HepG2 (cell line): ENCODE results near the gene GCM1. TPM values are rescaled to one million over a fixed set of nuclear protein-coding genes. Genes with fewer than 3 reads are reported as not detected.

Source experiments
- ATAC-seq: fragments of 200-7000 bp; cut with Tn5 transposase; 3 replicates; pipeline ENCODE4 v1.9.1; 2020; ENCODE audit warnings: mild to moderate bottlenecking, moderate library complexity
- BruUV-seq: library from RNA; stranded (reverse); fragments of 400-500 nt; replicated peaks from 2 replicates; lab custom pipeline; 2021; lab: Mats Ljungman, UMichigan
- CTCF ChIA-PET: fragments of 300-600 bp; formaldehyde crosslinking; extraction: SDS; loops from one replicate; lab custom pipeline; 2021; ENCODE audit warnings: low total read pairs, inconsistent platforms, low intra/inter-chr PET ratio; lab: Yijun Ruan, JAX
- POLR2A ChIA-PET: fragments of 350-600 bp; sonication (Branson Sonifier 250); formaldehyde crosslinking; loops from one replicate; lab custom pipeline; 2020; ENCODE audit warnings: antibody characterized with exemption, inconsistent platforms; lab: Yijun Ruan, JAX
- DNase-seq: peaks from one replicate; pipeline ENCODE4 v3.0.0-alpha.2; 2015; ENCODE audit warnings: low spot score
- FAIRE-seq: peaks from 3 replicates; lab custom pipeline; 2011; peaks lifted over from hg19 to GRCh38; lab: Jason Lieb, UNC
- H2AFZ ChIP-seq: one replicate; pipeline ENCODE4 v1.6.1; 2011; ENCODE audit warnings: low read length, inconsistent platforms
- H3K27ac ChIP-seq: fragments of 300-600 bp; 3 replicates; pipeline ENCODE4 v1.8.0; 2011; ENCODE audit warnings: mixed run types, mild to moderate bottlenecking, mixed read lengths, low read length, inconsistent platforms; ENCODE audit not compliant: insufficient read depth; ENCODE audit errors: extremely low read length
- H3K27me3 ChIP-seq, 2 experiments: fragments of 200-600 bp in 1 of 2; 2 replicates in 1 of 2; 3 replicates in 1 of 2; pipeline versions ENCODE4 v1.6.0 to v1.8.0; 2011; ENCODE audit warnings: low read length in 2 of 2, mild to moderate bottlenecking in 2 of 2, moderate library complexity in 2 of 2, inconsistent platforms in 1 of 2; ENCODE audit not compliant: insufficient read depth in 2 of 2, control insufficient read depth in 1 of 2
- H3K36me3 ChIP-seq, 2 experiments: fragments of 200-600 bp in 1 of 2; replicated peaks in 1 of 2; 2 replicates in 1 of 2; 3 replicates in 1 of 2; pipeline versions ENCODE4 v1.5.1 to v1.8.0; 2011; ENCODE audit warnings: low read length in 2 of 2, inconsistent platforms in 1 of 2; ENCODE audit not compliant: insufficient read depth in 2 of 2, control insufficient read depth in 1 of 2
- H3K4me1 ChIP-seq: 2 replicates; pipeline ENCODE4 v1.5.1; 2012; ENCODE audit warnings: low read length, inconsistent platforms; ENCODE audit not compliant: insufficient read depth
- H3K4me2 ChIP-seq: 2 replicates; pipeline ENCODE4 v1.6.0; 2011; ENCODE audit warnings: low read depth, low read length, inconsistent platforms
- H3K4me3 ChIP-seq, 3 experiments: fragments of 200-600 bp in 1 of 3; sonication (generic), shearing (Covaris generic) in 1 of 3; replicated peaks in 1 of 3; 2 replicates each; pipeline ENCODE4 v1.5.1; 2011 to 2016; ENCODE audit warnings: low read length in 3 of 3, inconsistent platforms in 2 of 3, low read depth in 2 of 3, mild to moderate bottlenecking in 2 of 3, control low read depth in 1 of 3, mixed read lengths in 1 of 3; ENCODE audit not compliant: insufficient read depth in 1 of 3
- H3K79me2 ChIP-seq: one replicate; pipeline ENCODE4 v1.6.1; 2011; ENCODE audit warnings: low read length, inconsistent platforms; ENCODE audit not compliant: insufficient read depth
- H3K9ac ChIP-seq: 2 replicates; pipeline ENCODE4 v1.6.0; 2011; ENCODE audit warnings: mild to moderate bottlenecking, low read depth, low read length, inconsistent platforms; ENCODE audit not compliant: insufficient read depth
- H3K9me3 ChIP-seq: 2 replicates; pipeline ENCODE4 v1.5.1; 2012; ENCODE audit warnings: mild to moderate bottlenecking, low read length
- H4K20me1 ChIP-seq: 2 replicates; pipeline ENCODE4 v1.6.0; 2011; ENCODE audit warnings: inconsistent platforms, mild to moderate bottlenecking, low read length, moderate library complexity; ENCODE audit not compliant: insufficient read depth
- CBX5 ChIP-seq: sonication (generic); formaldehyde crosslinking; IDR thresholded peaks from 2 replicates; pipeline ENCODE4 v1.4.0; 2020; ENCODE audit warnings: missing genetic modification reagents, borderline replicate concordance
- MEIS2 ChIP-seq: sonication (generic); formaldehyde crosslinking; IDR thresholded peaks from 2 replicates; pipeline ENCODE4 v1.9.0; 2021; ENCODE audit warnings: mild to moderate bottlenecking, missing genetic modification reagents
- REPIN1 ChIP-seq: sonication (generic); formaldehyde crosslinking; IDR thresholded peaks from 2 replicates; pipeline ENCODE4 v1.8.0; 2022; ENCODE audit warnings: missing genetic modification reagents, low read depth, mild to moderate bottlenecking, borderline replicate concordance
- TARDBP ChIP-seq: sonication (generic); formaldehyde crosslinking; IDR thresholded peaks from 2 replicates; pipeline ENCODE4 v1.8.0; 2022; ENCODE audit warnings: mild to moderate bottlenecking, missing genetic modification reagents
- ZBTB3 ChIP-seq: sonication (generic); formaldehyde crosslinking; IDR thresholded peaks from 2 replicates; pipeline ENCODE4 v1.4.0; 2020; ENCODE audit warnings: low read depth, mild to moderate bottlenecking, moderate library complexity, missing genetic modification reagents, borderline replicate concordance
- ZNF124 ChIP-seq: sonication (generic); formaldehyde crosslinking; IDR thresholded peaks from 2 replicates; pipeline ENCODE4 v1.4.0; 2020; ENCODE audit warnings: missing genetic modification reagents
- ZNF232 ChIP-seq: sonication (generic); formaldehyde crosslinking; IDR thresholded peaks from 2 replicates; pipeline ENCODE4 v1.4.0; 2020; ENCODE audit warnings: missing genetic modification reagents, borderline replicate concordance
- ZNF746 ChIP-seq: sonication (generic); formaldehyde crosslinking; IDR thresholded peaks from 2 replicates; pipeline ENCODE4 v1.8.0; 2022; ENCODE audit warnings: mild to moderate bottlenecking, missing genetic modification reagents
- ZNF766 ChIP-seq: sonication (generic); formaldehyde crosslinking; IDR thresholded peaks from 2 replicates; pipeline ENCODE4 v1.5.0; 2020; ENCODE audit warnings: missing genetic modification reagents, borderline replicate concordance
- ZNF772 ChIP-seq: sonication (generic); formaldehyde crosslinking; IDR thresholded peaks from 2 replicates; pipeline ENCODE4 v1.5.0; 2020; ENCODE audit warnings: mild to moderate bottlenecking, missing genetic modification reagents
- ZNF83 ChIP-seq: sonication (generic); formaldehyde crosslinking; IDR thresholded peaks from 2 replicates; pipeline ENCODE4 v1.4.0; 2020; ENCODE audit warnings: missing genetic modification reagents, mild to moderate bottlenecking, borderline replicate concordance
- WGBS: methylation state at CpG from one replicate; pipeline ENCODE4 v1.1.6; 2017; ENCODE audit warnings: low lambda C conversion rate; 5-methylcytosine and 5-hydroxymethylcytosine counted together
- in situ Hi-C: cut with HindIII; loops from 2 replicates; pipeline ENCODE4 v1.10.0; 2017; ENCODE audit warnings: low pct_unique_long_range_greater_than_20kb; ENCODE audit not compliant: extremely low pct_ligation_motif_present
- intact Hi-C: fragments of 100-400 bp; cut with micrococcal nuclease; formaldehyde crosslinking; loops from one replicate; pipeline ENCODE4 v1.10.0; 2022; ENCODE audit not compliant: unreplicated experiment
- polyA plus RNA-seq, 8 experiments: library from polyadenylated mRNA; depleted of rRNA in 3 of 8; stranded (reverse) in 7 of 8; unstranded in 1 of 8; fragments of >200 nt; fragmentation: Illumina TruSeq in 4 of 8; extraction: Trizol in 4 of 8; gene quantifications; 2 replicates each; pipeline versions ENCODE4 v1.2.1 to v1.2.3, GENCODE V29; 2011 to 2016; ENCODE audit warnings: low read depth in 4 of 8, missing spikeins in 1 of 8, mixed read lengths in 1 of 8; ENCODE audit not compliant: insufficient read depth in 1 of 8
- total RNA-seq, 5 experiments: library from RNA; depleted of rRNA; stranded (reverse); fragments of >200 nt; fragmentation: Illumina TruSeq; extraction: Trizol; gene quantifications; 2 replicates each; pipeline ENCODE4 v1.2.3, GENCODE V29; 2016; ENCODE audit warnings: low read depth in 1 of 5
- TF ChIP-seq, protein P1 (sequence below): sonication (generic); formaldehyde crosslinking; conservative IDR thresholded peaks from 2 replicates; pipeline ENCODE4 v1.8.0; 2022; ENCODE audit warnings: low read depth, missing genetic modification reagents
- TF ChIP-seq, protein P2 (sequence below): sonication (generic); formaldehyde crosslinking; IDR thresholded peaks from 2 replicates; pipeline ENCODE4 v1.5.0; 2020; ENCODE audit warnings: missing genetic modification reagents
- TF ChIP-seq, protein P3 (sequence below): sonication (generic); formaldehyde crosslinking; IDR thresholded peaks from 2 replicates; pipeline ENCODE4 v1.9.0; 2021; ENCODE audit warnings: missing genetic modification reagents, borderline replicate concordance
- TF ChIP-seq, protein P4 (sequence below): sonication (generic); formaldehyde crosslinking; IDR thresholded peaks from 2 replicates; pipeline ENCODE4 v1.5.1; 2020; ENCODE audit warnings: missing genetic modification reagents, mild to moderate bottlenecking, borderline replicate concordance
- TF ChIP-seq, protein P5 (sequence below): sonication (generic); formaldehyde crosslinking; IDR thresholded peaks from 2 replicates; pipeline ENCODE4 v1.4.0; 2020; ENCODE audit warnings: missing genetic modification reagents

GCM1 gene
- total and polyA plus RNA-seq, 2 of the 13 experiments (the other 11 are each of a cell fraction or from before 2014, with no cell fraction given), result 0.04 to 0.13 TPM

DNA sequence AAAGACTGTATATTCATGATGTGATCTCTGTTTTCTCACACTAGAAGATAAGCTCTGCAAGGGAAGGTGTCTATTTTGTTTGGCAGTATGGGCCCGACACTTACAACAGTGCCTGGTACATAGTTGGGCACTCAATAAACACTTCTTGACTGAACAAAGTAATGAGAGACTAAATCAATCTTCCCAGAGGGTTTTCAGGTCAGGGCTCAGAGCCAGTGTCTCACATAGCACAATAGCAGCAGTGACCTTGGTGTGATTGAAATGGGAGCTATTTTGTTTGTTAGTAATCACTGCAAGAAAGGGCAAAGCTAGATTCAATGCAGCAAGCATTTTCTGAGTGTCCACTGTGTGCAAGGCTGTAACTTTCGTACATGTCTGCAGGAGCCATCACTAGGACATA is 26.4 kb upstream of the GCM1 start:
- intact Hi-C loops (no loop called here), in situ Hi-C loops (loop anchor here (5.0 to 10.0 kb wide), 2 partner anchors 120 to 307 kb away; no protein-coding TSS in a partner anchor)
- Histone ChIP-seq H3K36me3 (no peaks in the 10 kb centered on the region), H3K4me2 (no peak overlapping the region), H3K27me3 (no peaks in the 10 kb centered on the region), H3K4me1 (no peaks in the 10 kb centered on the region), H4K20me1 (no peaks in the 10 kb centered on the region), H2AFZ (no peak overlapping the region), H3K9ac (no peak overlapping the region), H3K79me2 (no peaks in the 10 kb centered on the region), H3K9me3 (no peaks in the 10 kb centered on the region), H3K27ac (no peak overlapping the region), H3K4me3 (no peak overlapping the region)
- no TSS peak for BruUV-seq
- ChIA-PET POLR2A (interaction anchor here (0.6 kb wide), 1 partner anchor 15 kb away, joined by 3 read pairs; no protein-coding TSS in a partner anchor), CTCF (interaction anchor here (1.6 to 6.8 kb wide), 2 partner anchors 262 to 309 kb away, joined by 5 to 152 read pairs; no protein-coding TSS in a partner anchor)
- DNase-seq, result no peak
- WGBS, result 16% methylated on average over 2 of the region's 2 CpGs
- no peak for FAIRE-seq
- ATAC-seq, result no peak
- TF ChIP-seq ZNF746 (CRISPR knock-in tag) (no peak), MEIS2 (no peak), ZNF232 (CRISPR knock-in tag) (no peak), TARDBP (CRISPR knock-in tag) (no peak), ZNF124 (CRISPR knock-in tag) (no peak), ZNF766 (CRISPR knock-in tag) (no peak), CBX5 (CRISPR knock-in tag) (no peak), REPIN1 (CRISPR knock-in tag) (no peak), ZBTB3 (no peak), ZNF83 (no peak), ZNF772 (no peak)
- TF ChIP-seq, protein P1, sequence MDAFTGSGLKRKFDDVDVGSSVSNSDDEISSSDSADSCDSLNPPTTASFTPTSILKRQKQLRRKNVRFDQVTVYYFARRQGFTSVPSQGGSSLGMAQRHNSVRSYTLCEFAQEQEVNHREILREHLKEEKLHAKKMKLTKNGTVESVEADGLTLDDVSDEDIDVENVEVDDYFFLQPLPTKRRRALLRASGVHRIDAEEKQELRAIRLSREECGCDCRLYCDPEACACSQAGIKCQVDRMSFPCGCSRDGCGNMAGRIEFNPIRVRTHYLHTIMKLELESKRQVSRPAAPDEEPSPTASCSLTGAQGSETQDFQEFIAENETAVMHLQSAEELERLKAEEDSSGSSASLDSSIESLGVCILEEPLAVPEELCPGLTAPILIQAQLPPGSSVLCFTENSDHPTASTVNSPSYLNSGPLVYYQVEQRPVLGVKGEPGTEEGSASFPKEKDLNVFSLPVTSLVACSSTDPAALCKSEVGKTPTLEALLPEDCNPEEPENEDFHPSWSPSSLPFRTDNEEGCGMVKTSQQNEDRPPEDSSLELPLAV, result no peak
- TF ChIP-seq, protein P2, sequence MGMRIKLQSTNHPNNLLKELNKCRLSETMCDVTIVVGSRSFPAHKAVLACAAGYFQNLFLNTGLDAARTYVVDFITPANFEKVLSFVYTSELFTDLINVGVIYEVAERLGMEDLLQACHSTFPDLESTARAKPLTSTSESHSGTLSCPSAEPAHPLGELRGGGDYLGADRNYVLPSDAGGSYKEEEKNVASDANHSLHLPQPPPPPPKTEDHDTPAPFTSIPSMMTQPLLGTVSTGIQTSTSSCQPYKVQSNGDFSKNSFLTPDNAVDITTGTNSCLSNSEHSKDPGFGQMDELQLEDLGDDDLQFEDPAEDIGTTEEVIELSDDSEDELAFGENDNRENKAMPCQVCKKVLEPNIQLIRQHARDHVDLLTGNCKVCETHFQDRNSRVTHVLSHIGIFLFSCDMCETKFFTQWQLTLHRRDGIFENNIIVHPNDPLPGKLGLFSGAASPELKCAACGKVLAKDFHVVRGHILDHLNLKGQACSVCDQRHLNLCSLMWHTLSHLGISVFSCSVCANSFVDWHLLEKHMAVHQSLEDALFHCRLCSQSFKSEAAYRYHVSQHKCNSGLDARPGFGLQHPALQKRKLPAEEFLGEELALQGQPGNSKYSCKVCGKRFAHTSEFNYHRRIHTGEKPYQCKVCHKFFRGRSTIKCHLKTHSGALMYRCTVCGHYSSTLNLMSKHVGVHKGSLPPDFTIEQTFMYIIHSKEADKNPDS (CRISPR knock-in tag), result no peak
- TF ChIP-seq, protein P3, sequence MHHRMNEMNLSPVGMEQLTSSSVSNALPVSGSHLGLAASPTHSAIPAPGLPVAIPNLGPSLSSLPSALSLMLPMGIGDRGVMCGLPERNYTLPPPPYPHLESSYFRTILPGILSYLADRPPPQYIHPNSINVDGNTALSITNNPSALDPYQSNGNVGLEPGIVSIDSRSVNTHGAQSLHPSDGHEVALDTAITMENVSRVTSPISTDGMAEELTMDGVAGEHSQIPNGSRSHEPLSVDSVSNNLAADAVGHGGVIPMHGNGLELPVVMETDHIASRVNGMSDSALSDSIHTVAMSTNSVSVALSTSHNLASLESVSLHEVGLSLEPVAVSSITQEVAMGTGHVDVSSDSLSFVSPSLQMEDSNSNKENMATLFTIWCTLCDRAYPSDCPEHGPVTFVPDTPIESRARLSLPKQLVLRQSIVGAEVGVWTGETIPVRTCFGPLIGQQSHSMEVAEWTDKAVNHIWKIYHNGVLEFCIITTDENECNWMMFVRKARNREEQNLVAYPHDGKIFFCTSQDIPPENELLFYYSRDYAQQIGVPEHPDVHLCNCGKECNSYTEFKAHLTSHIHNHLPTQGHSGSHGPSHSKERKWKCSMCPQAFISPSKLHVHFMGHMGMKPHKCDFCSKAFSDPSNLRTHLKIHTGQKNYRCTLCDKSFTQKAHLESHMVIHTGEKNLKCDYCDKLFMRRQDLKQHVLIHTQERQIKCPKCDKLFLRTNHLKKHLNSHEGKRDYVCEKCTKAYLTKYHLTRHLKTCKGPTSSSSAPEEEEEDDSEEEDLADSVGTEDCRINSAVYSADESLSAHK (CRISPR knock-in tag), result no peak
- TF ChIP-seq, protein P4, sequence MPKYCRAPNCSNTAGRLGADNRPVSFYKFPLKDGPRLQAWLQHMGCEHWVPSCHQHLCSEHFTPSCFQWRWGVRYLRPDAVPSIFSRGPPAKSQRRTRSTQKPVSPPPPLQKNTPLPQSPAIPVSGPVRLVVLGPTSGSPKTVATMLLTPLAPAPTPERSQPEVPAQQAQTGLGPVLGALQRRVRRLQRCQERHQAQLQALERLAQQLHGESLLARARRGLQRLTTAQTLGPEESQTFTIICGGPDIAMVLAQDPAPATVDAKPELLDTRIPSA (CRISPR knock-in tag), result no peak
- TF ChIP-seq, protein P5, sequence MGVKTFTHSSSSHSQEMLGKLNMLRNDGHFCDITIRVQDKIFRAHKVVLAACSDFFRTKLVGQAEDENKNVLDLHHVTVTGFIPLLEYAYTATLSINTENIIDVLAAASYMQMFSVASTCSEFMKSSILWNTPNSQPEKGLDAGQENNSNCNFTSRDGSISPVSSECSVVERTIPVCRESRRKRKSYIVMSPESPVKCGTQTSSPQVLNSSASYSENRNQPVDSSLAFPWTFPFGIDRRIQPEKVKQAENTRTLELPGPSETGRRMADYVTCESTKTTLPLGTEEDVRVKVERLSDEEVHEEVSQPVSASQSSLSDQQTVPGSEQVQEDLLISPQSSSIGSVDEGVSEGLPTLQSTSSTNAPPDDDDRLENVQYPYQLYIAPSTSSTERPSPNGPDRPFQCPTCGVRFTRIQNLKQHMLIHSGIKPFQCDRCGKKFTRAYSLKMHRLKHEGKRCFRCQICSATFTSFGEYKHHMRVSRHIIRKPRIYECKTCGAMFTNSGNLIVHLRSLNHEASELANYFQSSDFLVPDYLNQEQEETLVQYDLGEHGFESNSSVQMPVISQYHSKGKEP (CRISPR knock-in tag), result no peak
